ENCODE data around the gene NUDCD2. TPM values are rescaled to one million over a fixed set of nuclear protein-coding genes. Genes with fewer than 3 reads are reported as not detected.

NUDCD2 gene
- total RNA-seq, 2 experiments from 2014 or later, result 55.5 to 62.7 TPM

DNA sequence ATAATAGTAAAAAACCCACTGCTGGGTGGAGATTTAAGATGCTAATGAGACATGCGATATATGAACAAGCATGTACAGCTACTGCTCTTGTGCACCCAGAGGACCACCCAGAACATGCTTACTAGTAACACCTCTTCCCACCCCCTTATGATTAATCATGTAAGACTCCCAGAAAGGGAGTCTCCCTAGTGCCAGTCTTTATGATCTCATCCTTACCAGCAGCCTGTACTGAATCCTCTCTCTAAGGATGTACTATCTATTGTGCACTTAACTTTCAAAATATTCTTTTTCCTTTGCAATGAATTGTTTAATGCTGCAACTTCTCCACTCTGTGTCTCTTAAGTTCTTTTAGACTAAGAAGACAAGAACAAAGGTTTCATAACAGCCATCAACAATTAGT, 36.4 kb upstream of the NUDCD2 start:
- POLR2A ChIA-PET, result interaction anchor here (2.6 kb wide), 1 partner anchor 9 kb away, joined by 8 read pairs; the partner anchor contains the start of gene MAT2B

DNA sequence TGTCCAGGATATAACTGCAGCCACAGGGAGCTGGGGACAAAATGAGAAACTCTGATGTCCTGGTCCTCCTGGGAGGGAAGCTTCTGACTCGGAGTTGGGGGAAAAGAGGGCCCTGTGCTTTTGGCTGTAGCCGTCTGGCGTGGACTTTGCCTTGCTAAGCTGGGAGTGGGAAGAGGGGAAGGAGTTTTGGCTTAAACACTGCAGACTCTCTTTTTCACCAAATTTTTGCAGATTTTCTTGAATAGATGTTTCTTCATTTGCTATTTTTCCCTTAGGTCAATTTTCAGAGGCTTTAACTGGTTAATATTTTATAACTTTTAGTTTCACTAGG, 29.8 kb upstream of the NUDCD2 start:
- no peak overlapping the region for H3K4me3 Mint-ChIP-seq
- ChIA-PET CTCF (interaction anchor here (0.7 to 2.7 kb wide), 4 partner anchors 9 to 48 kb away, joined by 3 to 9 read pairs (median 3); no protein-coding TSS in a partner anchor), POLR2A (interaction anchor here (1.0 to 2.6 kb wide), 3 partner anchors 15 to 39 kb away, joined by 3 to 11 read pairs (median 6); partner anchors contain the start of genes HMMR, MAT2B and NUDCD2)
- DNase-seq, result no peak
- no peaks in the 10 kb centered on the region for H3K4me1 Mint-ChIP-seq (ENCODE audit: low read depth)
- ATAC-seq, result no peak
- H3K27ac Mint-ChIP-seq, result no peak overlapping the region
- H3K27me3 Mint-ChIP-seq, result no peaks in the 10 kb centered on the region
- intact Hi-C loops (cut with micrococcal nuclease), result no loop called here
- no peaks in the 10 kb centered on the region for H3K9me3 Mint-ChIP-seq
- TF ChIP-seq, protein P1, sequence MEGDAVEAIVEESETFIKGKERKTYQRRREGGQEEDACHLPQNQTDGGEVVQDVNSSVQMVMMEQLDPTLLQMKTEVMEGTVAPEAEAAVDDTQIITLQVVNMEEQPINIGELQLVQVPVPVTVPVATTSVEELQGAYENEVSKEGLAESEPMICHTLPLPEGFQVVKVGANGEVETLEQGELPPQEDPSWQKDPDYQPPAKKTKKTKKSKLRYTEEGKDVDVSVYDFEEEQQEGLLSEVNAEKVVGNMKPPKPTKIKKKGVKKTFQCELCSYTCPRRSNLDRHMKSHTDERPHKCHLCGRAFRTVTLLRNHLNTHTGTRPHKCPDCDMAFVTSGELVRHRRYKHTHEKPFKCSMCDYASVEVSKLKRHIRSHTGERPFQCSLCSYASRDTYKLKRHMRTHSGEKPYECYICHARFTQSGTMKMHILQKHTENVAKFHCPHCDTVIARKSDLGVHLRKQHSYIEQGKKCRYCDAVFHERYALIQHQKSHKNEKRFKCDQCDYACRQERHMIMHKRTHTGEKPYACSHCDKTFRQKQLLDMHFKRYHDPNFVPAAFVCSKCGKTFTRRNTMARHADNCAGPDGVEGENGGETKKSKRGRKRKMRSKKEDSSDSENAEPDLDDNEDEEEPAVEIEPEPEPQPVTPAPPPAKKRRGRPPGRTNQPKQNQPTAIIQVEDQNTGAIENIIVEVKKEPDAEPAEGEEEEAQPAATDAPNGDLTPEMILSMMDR (IDR thresholded peaks at IDR 0.05), result no peak
- H3K36me3 Mint-ChIP-seq (ENCODE audit: low read depth), result peaks cover 46% of the 10 kb centered on the region

More for the DNA sequence above, 36.4 kb upstream of the NUDCD2 start:
- Mint-ChIP-seq H3K27ac (no peak overlapping the region), H3K9me3 (no peaks in the 10 kb centered on the region), H3K4me1 (ENCODE audit: low read depth) (peaks cover 3% of the 10 kb centered on the region), H3K4me3 (no peak overlapping the region), H3K36me3 (ENCODE audit: low read depth) (peaks cover 10% of the 10 kb centered on the region), H3K27me3 (no peaks in the 10 kb centered on the region)
- intact Hi-C loops (cut with micrococcal nuclease), result no loop called here
- DNase-seq (no peak), ATAC-seq (no peak)
- TF ChIP-seq, protein P1 (IDR thresholded peaks at IDR 0.05), result no peak
- CTCF ChIA-PET, result no interaction called here

DNA sequence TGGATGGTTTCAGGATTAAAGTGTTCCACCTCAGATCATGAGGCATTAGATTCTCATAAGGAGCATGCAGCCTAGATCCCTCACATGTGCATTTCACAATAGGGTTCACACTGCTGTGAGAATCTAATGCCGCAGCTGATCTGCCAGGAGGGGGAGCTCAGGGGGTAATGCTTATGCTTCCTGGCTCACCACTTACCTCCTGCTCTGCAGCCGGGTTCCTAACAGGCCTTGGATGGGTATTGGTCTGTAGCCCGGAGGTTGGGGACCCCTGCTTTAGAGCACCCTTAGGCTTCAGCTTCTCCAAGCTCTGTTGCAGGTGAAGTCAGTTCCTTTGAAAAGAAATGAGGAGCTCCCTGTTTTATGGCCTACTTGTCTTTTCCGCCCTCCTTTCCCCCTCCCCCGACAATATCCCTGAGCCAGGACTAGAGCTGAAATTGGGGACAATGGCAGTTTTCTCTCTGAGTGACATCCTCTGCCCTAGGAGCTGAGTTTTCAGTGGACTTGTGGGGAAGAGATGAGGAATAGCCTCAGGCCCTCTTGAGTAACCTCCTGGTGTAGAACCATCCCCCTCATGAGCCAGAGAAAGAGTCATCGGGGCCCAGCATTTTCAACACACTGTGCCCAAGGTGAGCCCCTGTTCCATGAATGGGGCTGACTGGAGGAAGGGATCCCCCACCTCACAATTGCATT, 29.3 kb upstream of the NUDCD2 start:
- CTCF ChIA-PET, result interaction anchor here (0.7 to 2.7 kb wide), 4 partner anchors 10 to 47 kb away, joined by 3 to 9 read pairs (median 3); no protein-coding TSS in a partner anchor
- intact Hi-C loops (cut with micrococcal nuclease), result no loop called here
- DNase-seq (peak; percentile 18), ATAC-seq (no peak)
- POLR2A ChIA-PET, result interaction anchor here (0.8 to 2.6 kb wide), 4 partner anchors 16 to 38 kb away, joined by 3 to 11 read pairs (median 4); partner anchors contain the start of genes HMMR, MAT2B and NUDCD2
- H3K4me1 Mint-ChIP-seq (ENCODE audit: low read depth), result no peaks in the 10 kb centered on the region
- TF ChIP-seq, protein P1 (IDR thresholded peaks at IDR 0.05), result no peak
- H3K27me3 Mint-ChIP-seq, result no peaks in the 10 kb centered on the region
- no peaks in the 10 kb centered on the region for H3K9me3 Mint-ChIP-seq
- no peak overlapping the region for H3K4me3 Mint-ChIP-seq
- peaks cover 49% of the 10 kb centered on the region for H3K36me3 Mint-ChIP-seq (ENCODE audit: low read depth)
- H3K27ac Mint-ChIP-seq, result no peak overlapping the region

DNA sequence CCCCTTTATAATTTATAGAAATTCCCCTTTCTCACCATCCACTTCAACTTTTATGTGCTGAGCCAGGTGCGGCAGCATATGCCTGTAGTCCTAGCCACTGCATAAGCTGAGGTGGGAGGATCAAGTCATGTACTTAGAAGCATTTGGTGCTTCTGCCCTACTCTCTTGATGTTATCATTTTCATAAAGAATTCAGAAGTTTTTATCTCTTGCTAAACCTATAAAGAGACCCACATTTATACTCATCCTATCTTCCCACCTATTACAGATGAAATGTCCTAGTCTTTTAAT, 19.0 kb upstream of the NUDCD2 start:
- no peak overlapping the region for H3K27ac Mint-ChIP-seq
- ChIA-PET CTCF (no interaction called here), POLR2A (interaction anchor here (1.0 to 2.7 kb wide), 2 partner anchors 18 to 24 kb away, joined by 3 to 10 read pairs; partner anchors contain the start of genes HMMR and NUDCD2)
- no peak overlapping the region for H3K4me3 Mint-ChIP-seq
- no peaks in the 10 kb centered on the region for H3K9me3 Mint-ChIP-seq
- DNase-seq (no peak), ATAC-seq (no peak)
- peaks cover 9% of the 10 kb centered on the region for H3K4me1 Mint-ChIP-seq (ENCODE audit: low read depth)
- intact Hi-C loops (cut with micrococcal nuclease), result no loop called here
- peaks cover 68% of the 10 kb centered on the region for H3K36me3 Mint-ChIP-seq (ENCODE audit: low read depth)
- no peaks in the 10 kb centered on the region for H3K27me3 Mint-ChIP-seq
- TF ChIP-seq, protein P1 (IDR thresholded peaks at IDR 0.05), result no peak
